Lower leg skin (tissue), 4 donors: Measurements from ENCODE around the gene CEP97. TPM values are rescaled to one million over a fixed set of nuclear protein-coding genes. Genes with fewer than 3 reads are reported as not detected.
A peak's percentile ranks its signal among the peaks of the same experiment; 100 is the strongest.
"Not testable (repeated sequence)": the region's sequence is repeated elsewhere in the genome, so short reads cannot be mapped to it uniquely, and the experiment has no call there.

ENCODE experiments used
- DNase-seq, 2 donors: peaks; one replicate each; pipeline ENCODE4 v3.0.0-alpha.2; 2019; ENCODE audit warnings: low spot score in 2 of 2
- H3K4me3 ChIP-seq: fragments of 200-600 bp; sonication (generic); 2 replicates; pipeline ENCODE4 v1.5.1; 2017; ENCODE audit warnings: mild to moderate bottlenecking, low read depth; ENCODE audit not compliant: poor library complexity, severe bottlenecking
- POLR2A ChIP-seq, 2 donors: fragments of 450-650 bp; IDR thresholded peaks; one replicate each; pipeline ENCODE4 v1.6.1; 2016 to 2017; ENCODE audit warnings: antibody characterized with exemption in 2 of 2, mild to moderate bottlenecking in 1 of 2, moderate library complexity in 1 of 2
- WGBS, 2 donors: methylation state at CpG; one replicate each; pipeline ENCODE4 v1.1.5; 2018; 5-methylcytosine and 5-hydroxymethylcytosine counted together
- intact Hi-C: fragments of 100-400 bp; cut with DNase I; formaldehyde crosslinking; loops from one replicate; pipeline ENCODE4 v1.15.0; 2023; ENCODE audit warnings: low total_unique reads
- total RNA-seq, 4 donors: library from RNA; depleted of rRNA; stranded (reverse); fragments of >200 nt; gene quantifications; one replicate each; pipeline ENCODE4 v1.1.0, GENCODE V29; 2016
- TF ChIP-seq, protein P1 (sequence below), 3 donors: fragments of 450-650 bp; IDR thresholded peaks; one replicate each; pipeline ENCODE4 v1.5.1; 2016; ENCODE audit warnings: antibody characterized with exemption in 3 of 3, mild to moderate bottlenecking in 3 of 3, moderate library complexity in 2 of 3

CEP97 gene
- total RNA-seq, 4 donors from 2014 or later: 6.5 to 8.3 (median 7.4) TPM

DNA sequence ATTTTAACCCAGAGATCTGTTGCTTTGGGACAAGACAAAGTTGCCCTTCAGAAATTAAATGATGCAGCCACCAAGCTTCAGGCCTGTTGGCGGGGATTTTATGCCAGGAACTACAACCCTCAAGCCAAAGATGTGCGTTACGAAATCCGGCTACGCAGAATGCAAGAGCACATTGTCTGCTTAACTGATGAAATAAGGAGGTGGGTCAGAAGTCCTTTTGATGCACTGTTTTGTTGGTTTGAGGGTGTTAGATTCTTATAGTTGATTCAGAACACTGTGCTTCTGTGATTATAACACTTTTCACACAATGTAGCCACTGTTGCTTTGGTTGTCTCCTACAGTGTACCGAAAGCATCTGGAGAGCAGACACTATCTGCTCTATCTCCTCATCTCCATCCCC is 33.8 kb downstream of the CEP97 start:
- H3K4me3 ChIP-seq: no peak overlapping the region
- DNase-seq: no peak
- intact Hi-C loops: no loop called here
- TF ChIP-seq, protein P1, sequence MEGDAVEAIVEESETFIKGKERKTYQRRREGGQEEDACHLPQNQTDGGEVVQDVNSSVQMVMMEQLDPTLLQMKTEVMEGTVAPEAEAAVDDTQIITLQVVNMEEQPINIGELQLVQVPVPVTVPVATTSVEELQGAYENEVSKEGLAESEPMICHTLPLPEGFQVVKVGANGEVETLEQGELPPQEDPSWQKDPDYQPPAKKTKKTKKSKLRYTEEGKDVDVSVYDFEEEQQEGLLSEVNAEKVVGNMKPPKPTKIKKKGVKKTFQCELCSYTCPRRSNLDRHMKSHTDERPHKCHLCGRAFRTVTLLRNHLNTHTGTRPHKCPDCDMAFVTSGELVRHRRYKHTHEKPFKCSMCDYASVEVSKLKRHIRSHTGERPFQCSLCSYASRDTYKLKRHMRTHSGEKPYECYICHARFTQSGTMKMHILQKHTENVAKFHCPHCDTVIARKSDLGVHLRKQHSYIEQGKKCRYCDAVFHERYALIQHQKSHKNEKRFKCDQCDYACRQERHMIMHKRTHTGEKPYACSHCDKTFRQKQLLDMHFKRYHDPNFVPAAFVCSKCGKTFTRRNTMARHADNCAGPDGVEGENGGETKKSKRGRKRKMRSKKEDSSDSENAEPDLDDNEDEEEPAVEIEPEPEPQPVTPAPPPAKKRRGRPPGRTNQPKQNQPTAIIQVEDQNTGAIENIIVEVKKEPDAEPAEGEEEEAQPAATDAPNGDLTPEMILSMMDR (IDR thresholded peaks at IDR 0.05): no peak
- no peak for TF ChIP-seq POLR2A (IDR thresholded peaks at IDR 0.05)
- WGBS, 2 donors: 84 to 86% methylated on average over 6 of the region's 6 CpGs

DNA sequence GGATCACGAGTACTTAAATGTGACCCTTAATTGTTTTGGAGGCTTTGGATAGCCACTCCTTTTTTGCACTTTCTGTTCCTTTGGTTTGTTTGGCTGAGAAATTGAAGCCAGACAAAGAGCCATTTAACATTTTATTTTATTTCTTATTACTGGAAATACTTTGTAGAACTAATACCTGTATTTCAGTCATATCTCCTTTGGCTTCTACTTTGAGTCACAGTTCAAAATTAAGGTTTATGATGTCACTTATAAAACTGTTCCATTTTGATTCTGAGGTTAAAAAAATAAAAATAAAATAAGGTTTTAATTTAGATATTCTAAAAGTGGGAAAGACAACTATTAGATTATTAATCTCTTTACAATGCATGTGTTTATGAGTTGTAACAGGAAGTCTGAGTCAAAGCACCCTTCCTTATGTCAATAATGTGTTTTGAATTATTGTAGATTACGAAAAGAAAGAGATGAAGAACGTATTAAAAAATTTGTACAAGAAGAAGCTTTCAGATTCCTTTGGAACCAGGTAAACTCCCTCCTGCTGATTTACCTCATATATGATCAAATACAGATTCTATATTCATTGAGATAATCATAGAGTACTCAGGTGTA is 37.7 kb downstream of the CEP97 start:
- DNase-seq: no peak
- H3K4me3 ChIP-seq: no peak overlapping the region
- WGBS, 2 donors: 75 to 76% methylated on average over 3 of the region's 3 CpGs
- no peak for TF ChIP-seq POLR2A (IDR thresholded peaks at IDR 0.05)
- TF ChIP-seq, protein P1 (IDR thresholded peaks at IDR 0.05): no peak
- intact Hi-C loops: no loop called here

DNA sequence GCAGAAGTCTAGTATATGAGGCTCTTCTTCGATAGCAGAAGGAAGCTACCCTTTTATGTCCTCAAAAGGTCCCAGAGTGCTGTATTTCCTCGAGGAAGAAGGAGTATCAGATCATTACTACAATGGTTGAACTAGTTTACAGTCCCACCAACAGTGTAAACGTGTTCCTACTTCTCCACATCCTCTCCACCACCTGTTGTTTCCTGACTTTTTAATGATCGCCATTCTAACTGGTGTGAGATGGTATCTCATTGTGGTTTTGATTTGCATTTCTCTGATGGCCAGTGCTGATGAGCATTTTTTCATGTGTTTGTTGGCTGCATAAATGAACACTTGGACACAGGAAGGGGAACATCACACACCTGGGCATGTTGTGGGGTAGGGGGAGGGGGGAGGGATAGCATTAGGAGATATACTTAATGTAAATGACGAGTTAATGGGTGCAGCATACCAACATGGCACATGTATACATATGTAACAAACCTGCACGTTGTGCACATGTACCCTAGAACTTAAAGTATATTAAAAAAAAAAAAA is 53.4 kb downstream of the CEP97 start:
- 92% methylated on average over 6 of the region's 6 CpGs for WGBS, 2 donors
- H3K4me3 ChIP-seq, intact Hi-C loops, DNase-seq: not testable (repeated sequence)

DNA sequence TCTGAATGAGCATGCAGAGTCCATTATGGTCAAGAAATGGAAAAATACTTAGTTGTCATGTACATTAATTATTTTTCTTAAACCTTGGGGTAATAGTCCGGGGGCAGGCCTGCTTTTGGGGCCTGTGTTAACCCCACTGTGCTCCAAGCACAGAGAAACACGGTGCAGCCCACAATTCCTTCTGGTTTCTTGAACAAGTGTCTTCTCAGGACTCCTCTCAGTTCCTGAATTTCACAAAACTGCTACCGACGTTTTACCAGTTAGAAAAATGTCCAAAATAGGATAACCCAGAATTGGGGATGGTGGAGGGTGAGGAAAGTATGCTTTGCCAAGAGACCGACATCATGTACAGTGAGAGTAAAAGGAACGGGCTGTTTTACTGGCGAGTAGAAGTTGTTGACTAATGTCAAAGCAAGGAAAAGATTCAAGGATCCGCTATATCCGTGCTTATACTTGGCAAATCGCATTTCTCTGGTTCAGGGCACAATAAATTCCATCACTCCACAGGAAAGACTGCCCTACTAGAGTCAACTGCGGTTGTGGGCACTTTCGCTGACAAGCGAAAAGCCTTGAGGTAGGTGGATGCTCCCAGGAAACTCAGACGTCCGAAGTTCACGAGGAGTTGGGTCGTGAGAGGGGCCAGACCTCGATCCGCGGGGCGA is 54.1 kb downstream of the CEP97 start:
- TF ChIP-seq, protein P1 (IDR thresholded peaks at IDR 0.05): no peak
- TF ChIP-seq POLR2A (IDR thresholded peaks at IDR 0.05): no peak
- intact Hi-C loops: no loop called here
- 23 to 34% methylated on average over 16 to 21 of the region's 21 CpGs for WGBS, 2 donors

DNA sequence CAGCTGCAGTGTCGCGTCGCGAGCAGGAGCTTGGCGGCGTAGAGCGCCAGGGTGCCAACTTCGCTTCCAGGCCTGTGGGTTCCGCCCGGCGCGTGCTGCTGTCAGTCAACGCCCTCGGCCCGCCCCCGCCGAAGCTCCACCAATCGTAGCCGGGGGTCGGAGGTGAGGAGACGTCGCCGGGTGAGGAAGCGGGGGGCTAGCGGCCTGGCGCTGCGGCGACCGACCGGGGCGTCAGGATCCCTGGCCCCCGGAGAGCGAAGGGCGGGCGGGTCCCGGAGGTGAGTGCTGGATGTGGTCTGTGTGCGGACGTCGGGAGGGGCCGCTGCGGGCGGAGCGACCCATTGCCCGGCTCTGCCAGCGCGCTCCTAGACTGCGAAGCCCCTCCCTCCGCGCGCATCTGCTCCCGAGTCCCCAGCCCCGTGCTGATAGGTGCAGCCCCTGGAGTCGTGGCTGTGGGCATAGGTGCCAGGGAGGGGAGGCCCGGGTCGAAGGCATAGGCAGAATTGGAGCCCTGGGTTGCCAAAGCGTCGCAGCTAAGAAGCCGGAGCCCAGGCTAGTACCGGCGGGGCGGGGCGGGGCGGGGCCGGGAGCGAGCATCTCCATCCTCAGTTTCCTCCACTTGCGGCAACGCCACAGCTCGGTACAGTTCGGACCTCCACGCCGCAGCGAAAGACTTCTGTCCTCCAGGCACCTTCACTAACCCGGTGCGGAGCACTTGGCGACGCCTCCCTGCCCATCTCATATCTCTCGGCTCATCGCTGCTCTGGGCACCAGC is 54.8 kb downstream of the CEP97 start, which contains the start of gene NXPE3:
NXPE3 (plus strand) TSS at position 165 of the 775 bp plus-strand sequence. CDS start 6,386 bp downstream, outside the sequence.
- peak; percentile 89 to 99 for DNase-seq
- WGBS, 2 donors: 1 to 2% methylated on average over 8 to 44 of the region's 78 CpGs
- peak within 1 kb of the TSS; percentile 86 for H3K4me3 ChIP-seq
- intact Hi-C loops: no loop called here
- TF ChIP-seq, protein P1 (IDR thresholded peaks at IDR 0.05): no peak
- no peak for TF ChIP-seq POLR2A (IDR thresholded peaks at IDR 0.05)

More for the DNA sequence above, 54.1 kb downstream of the CEP97 start:
- DNase-seq: no peak
- peak overlapping the region; percentile 86 for H3K4me3 ChIP-seq
